Activated CD4-positive, alpha-beta T cell treated with anti-CD3 and anti-CD28 coated beads for 48 hours (primary cell): Measurements from ENCODE around the gene NLRP6.

Source experiments
- DNase-seq: peaks from one replicate; pipeline ENCODE4 v3.0.0-alpha.2; 2020

Gene NLRP6

DNA sequence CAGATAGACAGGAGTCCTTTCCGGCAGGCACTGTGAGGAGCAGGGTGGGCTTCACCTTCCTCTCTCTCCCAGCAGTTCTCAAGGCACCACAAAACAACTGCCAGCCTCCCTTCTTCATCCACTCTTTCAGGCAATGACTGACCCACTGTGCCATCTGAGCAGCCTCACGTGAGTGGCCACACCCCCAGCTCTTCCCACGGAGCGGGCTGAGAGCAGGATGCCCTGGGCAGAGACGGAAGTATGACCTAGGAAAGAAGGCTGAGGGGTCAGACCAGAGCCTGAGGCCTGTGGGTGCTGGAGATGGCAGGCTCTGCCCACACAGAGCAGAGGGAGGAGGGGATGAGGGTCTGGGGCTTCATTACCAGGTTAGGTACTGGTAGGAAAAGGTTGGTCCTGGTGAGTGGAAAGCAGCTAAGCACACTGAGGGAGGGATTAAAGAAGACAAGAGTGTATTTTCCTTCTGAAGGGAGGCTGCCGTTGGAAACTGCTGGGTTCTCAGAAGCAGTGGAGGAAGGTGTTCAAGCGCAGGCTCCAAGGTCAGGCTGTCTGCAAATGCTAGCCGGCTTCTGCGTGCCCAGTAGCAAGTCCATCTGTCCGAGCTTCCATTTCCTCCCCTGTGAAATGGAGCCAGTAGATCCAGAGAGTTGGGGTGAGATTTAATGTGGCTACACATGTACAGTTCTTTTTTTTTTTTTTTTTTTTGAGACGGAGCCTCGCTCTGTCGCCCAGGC is 4.6 kb downstream of the NLRP6 start:
- DNase-seq, result peak; percentile 4

- peak; percentile 2 for DNase-seq
These were observed 5.3 kb downstream of the NLRP6 start for GRCh38 chr11:283405-284104.

GRCh38 chr11:284105-285020 is 6.2 kb downstream of the NLRP6 start:
- DNase-seq, result peak; percentile 2

GRCh38 chr11:285021-285893 is 7.0 kb downstream of the NLRP6 start:
- no peak for DNase-seq

DNA sequence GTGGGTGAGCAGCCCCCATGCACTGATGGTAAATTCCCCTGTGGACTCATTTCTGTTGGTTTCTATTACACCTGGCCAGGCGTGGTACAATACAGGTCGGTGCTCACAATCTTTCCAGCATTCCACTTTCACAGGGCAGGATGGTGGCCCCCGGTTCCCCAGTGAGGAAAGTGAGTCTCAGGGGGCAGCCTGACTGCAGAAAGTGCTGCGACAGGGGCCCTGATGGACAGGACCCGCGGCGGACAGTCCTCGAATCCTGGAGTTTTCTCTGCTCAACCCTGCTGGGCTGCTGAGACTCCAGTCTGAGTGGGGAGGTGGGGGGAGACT is 7.7 kb downstream of the NLRP6 start:
- no peak for DNase-seq

GRCh38 chr11:286977-287820 is 9.0 kb downstream of the NLRP6 start:
- peak; percentile 45 for DNase-seq

GRCh38 chr11:287821-288477 is 9.7 kb downstream of the NLRP6 start:
- DNase-seq, result peak; percentile 63

GRCh38 chr11:288478-289397 is 10.5 kb downstream of the NLRP6 start, which contains the start of gene PGGHG:
Gene PGGHG (plus strand): TSS chr11:289126. CDS start chr11:289817, 691 bp downstream.
- peak; percentile 47 for DNase-seq

DNA sequence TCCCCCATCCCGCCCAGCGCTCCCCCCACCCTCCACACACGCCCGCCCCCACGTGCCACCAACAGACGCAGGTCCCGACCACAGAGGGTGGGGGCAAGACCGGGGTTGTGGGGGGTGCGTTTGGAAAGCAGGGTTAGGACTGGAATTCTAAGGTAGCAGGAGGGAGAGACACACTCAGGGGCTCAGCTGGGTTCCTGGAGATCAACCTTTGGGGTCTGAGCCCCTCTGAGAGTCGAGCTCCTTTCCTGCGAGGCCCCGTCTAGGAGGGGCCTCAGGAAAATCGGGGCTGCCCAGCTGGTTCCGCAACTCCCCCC is 11.1 kb downstream of the NLRP6 start:
- peak; percentile 28 for DNase-seq

DNA sequence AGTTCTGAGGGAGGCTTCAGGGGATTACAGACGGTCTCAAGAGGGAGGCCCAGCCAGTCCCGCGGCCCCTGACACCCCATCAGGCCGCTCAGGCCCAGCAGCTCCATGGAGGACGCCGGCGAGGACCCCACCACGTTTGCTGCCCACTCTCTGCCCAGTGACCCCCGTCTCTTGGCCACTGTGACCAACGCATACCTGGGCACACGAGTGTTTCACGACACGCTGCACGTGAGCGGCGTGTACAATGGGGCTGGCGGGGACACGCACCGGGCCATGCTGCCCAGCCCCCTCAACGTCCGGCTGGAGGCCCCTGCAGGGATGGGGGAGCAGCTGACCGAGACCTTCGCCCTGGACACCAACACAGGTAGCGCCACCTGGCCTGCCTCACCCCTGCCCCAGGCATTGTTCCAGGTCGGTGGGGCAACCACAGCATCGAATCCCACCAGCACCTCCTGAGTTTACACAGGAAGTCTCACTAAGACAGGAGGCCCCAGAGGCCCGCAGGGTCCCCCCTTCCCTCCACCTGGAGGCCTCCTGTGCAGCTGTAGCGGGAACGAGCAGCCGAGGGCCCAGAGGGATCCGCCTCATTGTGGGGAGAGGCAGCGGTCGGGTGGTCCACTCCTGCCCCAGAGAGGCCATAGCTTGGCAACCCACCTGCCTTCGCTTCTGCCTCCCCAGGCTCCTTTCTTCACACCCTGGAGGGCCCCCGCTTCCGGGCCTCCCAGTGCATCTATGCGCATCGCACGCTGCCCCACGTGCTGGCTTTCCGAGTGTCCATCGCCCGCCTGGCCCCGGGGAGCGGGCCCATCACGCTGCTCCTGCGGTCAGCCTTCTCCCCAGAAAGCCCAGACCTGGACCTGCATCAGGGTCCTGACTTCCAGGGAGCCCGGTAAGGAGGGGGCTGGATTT is 11.8 kb downstream of the NLRP6 start:
- no peak for DNase-seq

- DNase-seq, result no peak
These were observed 12.5 kb downstream of the NLRP6 start for GRCh38 chr11:290621-291231.

DNA sequence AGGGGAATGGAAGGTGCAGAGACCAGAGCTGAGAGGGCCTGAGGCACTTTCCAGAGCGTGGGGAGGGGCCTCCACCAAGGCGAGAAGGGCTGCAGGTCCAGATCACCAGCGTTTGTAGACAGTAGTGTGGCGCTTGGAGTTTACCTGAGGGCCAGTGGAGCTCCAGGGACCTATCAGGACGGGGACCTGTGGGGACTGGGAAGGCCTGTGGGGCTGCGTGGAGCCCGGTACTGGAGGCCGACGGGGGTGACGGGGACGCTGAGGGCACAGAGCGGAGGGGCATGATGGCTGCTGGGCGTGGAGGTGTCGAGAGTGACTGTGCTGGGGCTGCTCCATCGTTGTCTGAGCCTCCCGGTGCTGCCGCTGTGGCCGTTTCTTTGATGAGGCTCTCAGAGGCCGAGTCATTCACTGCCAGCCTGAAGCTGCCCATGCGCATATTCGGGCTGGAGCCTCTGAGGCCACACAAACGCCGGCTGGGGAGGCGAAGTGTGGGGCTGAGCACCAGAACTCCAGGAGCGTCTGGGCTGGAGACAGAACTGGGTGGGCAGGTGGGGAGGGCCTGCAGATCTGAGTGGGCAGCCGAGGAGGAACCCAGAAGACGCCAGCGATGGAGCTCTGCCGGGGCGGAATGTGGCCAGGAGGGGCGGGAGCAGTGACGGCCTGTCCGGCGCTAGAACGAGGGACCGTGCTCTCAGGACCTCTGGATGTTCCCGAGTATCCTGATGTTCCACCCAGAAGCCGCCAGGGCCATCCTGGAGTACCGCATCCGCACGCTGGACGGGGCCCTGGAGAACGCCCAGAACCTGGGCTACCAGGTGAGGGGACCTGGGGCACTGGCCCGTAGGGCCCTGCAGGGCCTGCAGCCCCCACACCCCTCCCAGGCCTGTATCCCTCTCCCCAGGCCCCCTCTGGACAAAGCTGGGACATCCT is 13.3 kb downstream of the NLRP6 start:
- DNase-seq, result no peak

DNA sequence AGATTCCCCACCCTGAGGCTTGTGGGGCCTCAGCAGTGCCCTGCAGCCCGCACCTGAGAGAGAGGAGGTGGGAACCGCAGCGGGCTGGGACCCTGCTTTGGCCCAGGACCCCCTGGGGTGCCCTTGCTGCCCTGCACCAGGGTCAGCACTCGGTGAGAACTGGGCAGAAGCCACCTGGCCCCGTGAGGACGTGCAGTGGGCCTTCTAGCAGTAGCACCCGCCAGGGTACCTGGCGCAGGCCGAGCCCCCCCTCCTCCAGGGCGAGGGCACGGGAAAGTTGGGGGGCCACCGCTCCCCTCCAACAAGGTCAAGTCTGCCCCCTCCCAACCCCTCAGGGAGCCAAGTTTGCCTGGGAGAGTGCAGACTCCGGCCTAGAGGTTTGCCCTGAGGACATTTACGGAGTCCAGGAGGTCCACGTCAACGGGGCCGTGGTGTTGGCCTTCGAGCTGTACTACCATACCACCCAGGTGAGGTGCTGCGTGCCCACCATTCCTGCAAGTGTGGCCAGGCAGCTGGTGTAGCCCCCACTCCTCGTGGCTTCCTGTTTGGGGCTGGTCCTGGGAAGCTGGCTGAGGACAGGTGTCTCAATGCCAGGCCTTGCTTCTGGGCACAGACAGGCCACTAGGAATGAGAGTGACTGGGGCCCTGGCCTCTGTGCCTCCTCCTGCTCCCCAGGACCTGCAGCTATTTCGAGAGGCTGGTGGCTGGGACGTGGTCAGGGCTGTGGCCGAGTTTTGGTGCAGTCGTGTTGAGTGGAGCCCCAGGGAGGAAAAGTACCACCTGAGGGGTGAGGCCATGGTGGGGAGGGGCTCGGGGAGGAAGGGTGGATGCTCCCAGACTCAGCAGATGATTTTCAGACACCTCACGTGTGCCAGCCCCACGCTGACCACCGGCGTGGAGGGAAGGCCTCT is 14.3 kb downstream of the NLRP6 start:
- DNase-seq, result no peak

GRCh38 chr11:293271-293851 is 15.2 kb downstream of the NLRP6 start:
- no peak for DNase-seq

- no peak for DNase-seq
These were observed 15.8 kb downstream of the NLRP6 start for GRCh38 chr11:293852-294661.
